Measurements from ENCODE around the gene COG1.

Gene COG1

DNA sequence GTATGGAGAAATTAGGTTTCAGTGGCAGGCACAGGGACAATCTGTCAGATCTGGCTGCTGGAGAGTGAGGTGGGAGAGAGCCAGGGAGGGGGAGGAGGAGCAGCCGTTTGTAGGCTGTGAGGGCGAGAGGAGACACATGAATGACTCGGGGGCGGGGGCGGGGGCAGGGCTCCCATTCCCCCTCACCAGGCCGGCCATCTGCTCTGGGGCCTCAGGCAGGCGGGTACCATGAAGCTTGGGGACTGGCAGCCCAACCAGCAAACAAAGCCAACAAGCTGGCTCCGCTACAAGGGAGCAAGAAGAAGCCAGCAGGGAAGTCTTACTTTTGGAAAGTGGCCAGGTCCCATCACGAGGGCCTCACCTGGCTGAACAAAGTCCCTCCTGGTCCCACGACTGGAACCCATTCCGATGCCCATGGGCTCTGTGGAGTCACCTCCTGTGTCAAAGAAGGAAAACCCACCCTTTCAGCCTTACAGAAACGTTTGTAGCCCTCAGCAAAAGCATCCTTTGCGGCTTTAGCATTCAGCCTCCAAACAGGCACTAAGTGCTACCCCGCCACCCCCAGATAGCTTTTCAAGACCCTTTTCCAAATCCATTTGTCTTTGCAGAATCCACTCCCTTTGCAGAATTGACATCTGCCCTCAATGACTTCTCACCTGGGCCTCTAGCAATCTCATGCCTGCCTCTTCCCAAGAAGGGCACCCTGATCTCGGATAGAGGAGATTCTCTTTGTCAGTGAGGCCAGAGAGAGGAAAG is 37.3 kb upstream of the COG1 start:
- Histone ChIP-seq H2AK5ac (ENCODE audit: low read length, severe bottlenecking) (no peak overlapping the region), H3K27ac (ENCODE audit: low read length, poor library complexity, severe bottlenecking) (no peak overlapping the region), H2BK12ac (ENCODE audit: low read length in 2 of 2) (no peak overlapping the region), H3K4me3 (ENCODE audit: insufficient read depth in 1 of 2, low read depth in 1 of 2, low read length in 2 of 2) (no peak overlapping the region), H3K9me3 (ENCODE audit: control insufficient read depth, low read length) (no peaks in the 10 kb centered on the region), H3K14ac (ENCODE audit: low read length in 2 of 2) (no peak overlapping the region), H3K18ac (ENCODE audit: low read depth in 1 of 2, low read length in 2 of 2) (no peak overlapping the region), H3K23ac (ENCODE audit: low read length in 2 of 2) (no peak overlapping the region), H3K4ac (ENCODE audit: low read depth in 1 of 2, low read length in 2 of 2) (no peak overlapping the region), H2BK120ac (ENCODE audit: low read depth, low read length) (no peak overlapping the region), H2BK15ac (ENCODE audit: low read depth, poor library complexity, severe bottlenecking) (no peak overlapping the region), H3K9ac (ENCODE audit: low read length) (peak overlapping the region; percentile 52), H2AFZ (ENCODE audit: low read depth, low read length) (no peak overlapping the region), H2BK5ac (ENCODE audit: low read depth, low read length, poor library complexity, severe bottlenecking) (no peak overlapping the region), H3K4me1 (ENCODE audit: control insufficient read depth, insufficient read depth, low read depth, low read length) (peaks cover 8% of the 10 kb centered on the region), H3K27me3 (ENCODE audit: control insufficient read depth in 1 of 2, insufficient read depth in 1 of 2, low read length in 2 of 2) (peaks cover 8 to 22% of the 10 kb centered on the region in 2 experiments), H3K36me3 (ENCODE audit: control insufficient read depth in 1 of 2, insufficient read depth in 2 of 2, low read depth in 1 of 2, low read length in 2 of 2) (no peaks in the 10 kb centered on the region), H3K79me1 (replicated peaks; ENCODE audit: low read length, poor library complexity, severe bottlenecking) (no peaks in the 10 kb centered on the region), H4K8ac (ENCODE audit: low read length) (no peak overlapping the region), H3K4me2 (ENCODE audit: low read length, poor library complexity, severe bottlenecking) (no peak overlapping the region), H4K91ac (ENCODE audit: low read length) (no peak overlapping the region)
- no peak for DNase-seq
- WGBS, result 65% methylated on average over 15 of the region's 15 CpGs

DNA sequence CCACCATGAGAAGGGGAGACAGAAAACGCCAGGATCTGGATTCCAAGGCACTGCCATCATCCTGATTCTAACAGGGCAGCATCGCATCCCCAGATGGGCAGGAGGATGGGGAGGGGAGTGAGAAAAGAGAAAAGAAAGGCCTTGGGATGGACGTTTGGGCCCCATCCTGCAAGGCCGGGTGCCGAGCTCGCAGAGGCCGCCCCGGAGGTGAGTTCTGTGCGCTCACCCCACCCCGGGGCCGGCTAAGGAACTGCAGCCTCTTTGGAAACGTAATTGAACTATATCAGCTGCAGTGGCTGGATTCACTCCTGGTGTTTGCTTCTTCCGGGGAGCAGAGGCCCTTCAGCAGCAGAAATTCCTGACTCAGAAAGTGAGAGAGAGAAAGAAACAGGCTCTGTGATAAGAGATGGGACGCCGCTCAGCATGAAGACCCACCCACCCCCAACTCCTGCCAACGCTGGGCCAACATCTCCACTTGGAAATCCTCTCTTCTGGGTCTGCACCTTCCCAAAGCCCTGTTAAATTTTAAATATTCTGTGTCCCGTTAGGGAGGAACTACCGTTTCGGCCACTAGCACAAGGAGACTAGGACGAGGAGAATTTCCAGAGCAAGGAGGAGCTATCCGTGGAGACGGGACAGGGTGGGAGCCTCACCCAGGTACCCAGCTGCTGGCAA is 36.6 kb upstream of the COG1 start:
- peak overlapping the region; percentile 28 for H4K8ac ChIP-seq (ENCODE audit: low read length)
- H3K36me3 ChIP-seq (ENCODE audit: control insufficient read depth in 1 of 2, insufficient read depth in 2 of 2, low read depth in 1 of 2, low read length in 2 of 2), result no peaks in the 10 kb centered on the region
- no peak overlapping the region for H3K14ac ChIP-seq (ENCODE audit: low read length in 2 of 2)
- peaks cover 12 to 24% of the 10 kb centered on the region in 2 experiments for H3K27me3 ChIP-seq (ENCODE audit: control insufficient read depth in 1 of 2, insufficient read depth in 1 of 2, low read length in 2 of 2)
- H3K23ac ChIP-seq (ENCODE audit: low read length in 2 of 2), result no peak overlapping the region
- no peak overlapping the region for H2BK15ac ChIP-seq (ENCODE audit: low read depth, poor library complexity, severe bottlenecking)
- H3K4me1 ChIP-seq (ENCODE audit: control insufficient read depth, insufficient read depth, low read depth, low read length), result peaks cover 8% of the 10 kb centered on the region
- H3K4me2 ChIP-seq (ENCODE audit: low read length, poor library complexity, severe bottlenecking), result no peak overlapping the region
- H3K4me3 ChIP-seq (ENCODE audit: insufficient read depth in 1 of 2, low read depth in 1 of 2, low read length in 2 of 2), result no peak overlapping the region
- no peak overlapping the region for H2AK5ac ChIP-seq (ENCODE audit: low read length, severe bottlenecking)
- no peak overlapping the region for H3K27ac ChIP-seq (ENCODE audit: low read length, poor library complexity, severe bottlenecking)
- no peak overlapping the region for H3K4ac ChIP-seq (ENCODE audit: low read depth in 1 of 2, low read length in 2 of 2)
- DNase-seq, result peak; percentile 59
- 22% methylated on average over 21 of the region's 22 CpGs for WGBS
- H2BK12ac ChIP-seq (ENCODE audit: low read length in 2 of 2), result no peak overlapping the region
- H3K18ac ChIP-seq (ENCODE audit: low read depth in 1 of 2, low read length in 2 of 2), result no peak overlapping the region
- H3K79me1 ChIP-seq (replicated peaks; ENCODE audit: low read length, poor library complexity, severe bottlenecking), result no peaks in the 10 kb centered on the region
- no peak overlapping the region for H4K91ac ChIP-seq (ENCODE audit: low read length)
- H2AFZ ChIP-seq (ENCODE audit: low read depth, low read length), result no peak overlapping the region
- H2BK120ac ChIP-seq (ENCODE audit: low read depth, low read length), result no peak overlapping the region
- H3K9me3 ChIP-seq (ENCODE audit: control insufficient read depth, low read length), result no peaks in the 10 kb centered on the region
- peak overlapping the region; percentile 52 for H3K9ac ChIP-seq (ENCODE audit: low read length)
- no peak overlapping the region for H2BK5ac ChIP-seq (ENCODE audit: low read depth, low read length, poor library complexity, severe bottlenecking)

DNA sequence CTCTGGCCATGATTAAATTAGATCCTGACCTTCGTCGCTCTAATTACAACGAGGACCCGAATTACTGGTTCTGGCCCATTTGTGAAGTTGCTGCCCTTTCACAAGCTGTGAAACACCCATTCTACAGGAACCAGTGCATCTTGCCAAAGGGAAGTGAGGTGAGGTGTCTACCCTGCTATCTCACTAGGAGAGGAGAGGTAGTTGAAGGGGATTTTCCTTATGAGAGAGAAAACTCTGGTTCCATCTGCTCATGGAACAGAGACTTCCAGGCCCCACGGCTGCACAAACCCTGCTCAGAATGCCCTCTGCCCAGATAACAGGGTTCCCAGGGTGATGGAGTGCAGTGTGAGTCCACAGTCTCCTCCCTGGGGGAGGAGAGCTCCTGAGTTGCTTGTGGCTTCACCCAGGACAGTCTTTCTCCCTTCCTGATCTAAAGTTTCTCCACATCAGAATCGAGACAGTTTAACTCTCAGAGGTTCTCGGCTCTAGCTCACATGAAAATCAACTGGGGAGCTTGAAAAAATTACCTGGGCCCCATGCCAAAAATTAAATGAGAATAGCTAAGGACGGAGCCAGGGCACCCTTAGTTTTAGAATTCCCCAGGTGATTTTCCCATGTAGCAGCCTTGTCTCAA is 35.9 kb upstream of the COG1 start:
- H3K4me1 ChIP-seq (ENCODE audit: control insufficient read depth, insufficient read depth, low read depth, low read length), result peaks cover 8% of the 10 kb centered on the region
- 73% methylated on average over 8 of the region's 8 CpGs for WGBS
- no peaks in the 10 kb centered on the region for H3K36me3 ChIP-seq (ENCODE audit: control insufficient read depth in 1 of 2, insufficient read depth in 2 of 2, low read depth in 1 of 2, low read length in 2 of 2)
- H4K8ac ChIP-seq (ENCODE audit: low read length), result no peak overlapping the region
- no peak overlapping the region for H2BK120ac ChIP-seq (ENCODE audit: low read depth, low read length)
- no peak overlapping the region for H3K14ac ChIP-seq (ENCODE audit: low read length in 2 of 2)
- H3K27ac ChIP-seq (ENCODE audit: low read length, poor library complexity, severe bottlenecking), result no peak overlapping the region
- H2AK5ac ChIP-seq (ENCODE audit: low read length, severe bottlenecking), result no peak overlapping the region
- H3K4ac ChIP-seq (ENCODE audit: low read depth in 1 of 2, low read length in 2 of 2), result no peak overlapping the region
- H2BK5ac ChIP-seq (ENCODE audit: low read depth, low read length, poor library complexity, severe bottlenecking), result no peak overlapping the region
- H2BK15ac ChIP-seq (ENCODE audit: low read depth, poor library complexity, severe bottlenecking), result no peak overlapping the region
- H3K18ac ChIP-seq (ENCODE audit: low read depth in 1 of 2, low read length in 2 of 2), result no peak overlapping the region
- peaks cover 15 to 30% of the 10 kb centered on the region in 2 experiments for H3K27me3 ChIP-seq (ENCODE audit: control insufficient read depth in 1 of 2, insufficient read depth in 1 of 2, low read length in 2 of 2)
- DNase-seq, result no peak
- no peak overlapping the region for H2BK12ac ChIP-seq (ENCODE audit: low read length in 2 of 2)
- no peak overlapping the region for H3K4me3 ChIP-seq (ENCODE audit: insufficient read depth in 1 of 2, low read depth in 1 of 2, low read length in 2 of 2)
- no peak overlapping the region for H4K91ac ChIP-seq (ENCODE audit: low read length)
- no peak overlapping the region for H2AFZ ChIP-seq (ENCODE audit: low read depth, low read length)
- H3K4me2 ChIP-seq (ENCODE audit: low read length, poor library complexity, severe bottlenecking), result no peak overlapping the region
- H3K9me3 ChIP-seq (ENCODE audit: control insufficient read depth, low read length), result no peaks in the 10 kb centered on the region
- H3K9ac ChIP-seq (ENCODE audit: low read length), result peak overlapping the region; percentile 45
- H3K23ac ChIP-seq (ENCODE audit: low read length in 2 of 2), result no peak overlapping the region
- no peaks in the 10 kb centered on the region for H3K79me1 ChIP-seq (replicated peaks; ENCODE audit: low read length, poor library complexity, severe bottlenecking)

DNA sequence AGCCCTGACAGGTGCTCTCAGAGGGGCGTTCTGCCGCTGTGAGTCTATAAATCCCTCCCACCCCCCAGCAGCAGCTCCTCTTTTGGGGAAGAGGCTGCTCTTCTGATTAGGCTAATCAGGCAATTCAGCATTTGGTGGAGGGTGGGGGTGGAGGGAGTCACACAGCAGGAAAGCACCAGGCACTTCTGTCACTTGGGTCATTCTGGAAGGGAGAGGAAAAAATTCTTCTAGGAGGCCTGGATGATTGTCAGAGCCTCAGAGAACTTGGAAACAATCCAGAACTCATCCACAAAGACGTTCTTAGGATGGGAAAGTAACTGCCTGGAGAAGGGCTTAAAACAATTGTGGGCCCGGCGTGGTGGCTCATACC is 35.3 kb upstream of the COG1 start:
- Histone ChIP-seq H3K9me3 (ENCODE audit: control insufficient read depth, low read length) (no peaks in the 10 kb centered on the region), H4K91ac (ENCODE audit: low read length) (no peak overlapping the region), H4K8ac (ENCODE audit: low read length) (no peak overlapping the region), H3K14ac (ENCODE audit: low read length in 2 of 2) (no peak overlapping the region), H3K23ac (ENCODE audit: low read length in 2 of 2) (no peak overlapping the region), H2BK5ac (ENCODE audit: low read depth, low read length, poor library complexity, severe bottlenecking) (no peak overlapping the region), H2BK12ac (ENCODE audit: low read length in 2 of 2) (no peak overlapping the region), H3K27ac (ENCODE audit: low read length, poor library complexity, severe bottlenecking) (no peak overlapping the region), H3K18ac (ENCODE audit: low read depth in 1 of 2, low read length in 2 of 2) (no peak overlapping the region), H2BK15ac (ENCODE audit: low read depth, poor library complexity, severe bottlenecking) (no peak overlapping the region), H3K79me1 (replicated peaks; ENCODE audit: low read length, poor library complexity, severe bottlenecking) (no peaks in the 10 kb centered on the region), H3K4ac (ENCODE audit: low read depth in 1 of 2, low read length in 2 of 2) (no peak overlapping the region), H3K4me1 (ENCODE audit: control insufficient read depth, insufficient read depth, low read depth, low read length) (peaks cover 8% of the 10 kb centered on the region), H3K9ac (ENCODE audit: low read length) (no peak overlapping the region), H2AK5ac (ENCODE audit: low read length, severe bottlenecking) (no peak overlapping the region), H3K27me3 (ENCODE audit: control insufficient read depth in 1 of 2, insufficient read depth in 1 of 2, low read length in 2 of 2) (peaks cover 15 to 31% of the 10 kb centered on the region in 2 experiments), H2AFZ (ENCODE audit: low read depth, low read length) (no peak overlapping the region), H3K4me3 (ENCODE audit: insufficient read depth in 1 of 2, low read depth in 1 of 2, low read length in 2 of 2) (no peak overlapping the region), H3K36me3 (ENCODE audit: control insufficient read depth in 1 of 2, insufficient read depth in 2 of 2, low read depth in 1 of 2, low read length in 2 of 2) (no peaks in the 10 kb centered on the region), H3K4me2 (ENCODE audit: low read length, poor library complexity, severe bottlenecking) (no peak overlapping the region), H2BK120ac (ENCODE audit: low read depth, low read length) (no peak overlapping the region)
- 62% methylated on average over 3 of the region's 5 CpGs for WGBS
- DNase-seq, result no peak

Data from mesenchymal stem cell (in vitro differentiated cells and primary cell).